Endometrium (tissue), 2 donors: Measurements from ENCODE around the gene FHAD1.

ENCODE experiments used
- FAIRE-seq: peaks from 2 replicates; lab custom pipeline; 2012; peaks lifted over from hg19 to GRCh38; lab: Jason Lieb, UNC
- donor health status: control.
- donor health status: control.

Gene FHAD1

DNA sequence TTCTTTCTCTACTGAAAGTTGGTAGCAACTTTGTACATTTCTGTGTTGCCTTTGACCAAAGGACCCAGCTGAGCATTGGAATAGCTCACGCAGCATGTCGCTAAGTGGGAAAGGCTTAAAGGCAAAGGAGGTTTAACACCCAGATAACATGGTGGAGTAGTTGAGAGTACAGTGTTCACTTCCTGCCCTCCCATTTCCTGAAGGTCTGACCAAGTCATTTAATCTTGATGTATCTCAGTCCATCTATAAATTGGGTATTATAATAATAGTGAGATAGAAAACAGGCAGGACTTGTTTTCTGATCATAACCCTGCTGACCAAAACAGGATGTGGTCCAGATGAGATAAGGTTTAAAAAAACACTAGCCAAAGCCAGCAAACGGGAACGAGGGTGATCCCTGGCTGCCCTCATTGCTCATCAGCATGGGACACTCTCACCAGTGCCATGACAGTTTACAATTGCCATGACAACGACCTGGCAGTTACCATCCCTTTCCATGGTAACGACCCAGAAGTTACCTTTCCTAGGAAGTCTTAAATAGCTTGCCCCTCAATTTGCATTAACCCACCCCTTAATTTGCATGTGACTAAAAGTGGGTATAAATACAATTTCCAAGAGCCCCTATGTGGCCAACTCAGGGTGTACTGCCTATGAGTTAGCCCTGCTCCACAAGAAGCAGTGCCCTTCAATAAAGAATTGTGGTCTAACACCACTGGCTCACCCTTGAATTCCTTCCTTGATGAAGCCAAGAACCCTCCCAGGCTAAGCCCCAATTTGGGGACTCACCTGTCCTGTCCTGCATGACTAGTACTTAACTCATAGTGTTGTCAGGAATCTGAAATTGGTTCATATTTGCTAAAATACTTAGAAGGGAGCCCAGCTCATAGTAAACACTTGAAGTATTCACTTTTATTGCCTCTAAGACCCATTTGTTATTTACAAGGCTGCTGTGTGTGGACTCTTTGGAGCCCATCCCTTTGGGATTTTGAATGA is 28.4 kb upstream of the FHAD1 start:
- no peak for FAIRE-seq

- FAIRE-seq: no peak
Observed at GRCh38 chr1:15219280-15220023, 27.6 kb upstream of the FHAD1 start.

DNA sequence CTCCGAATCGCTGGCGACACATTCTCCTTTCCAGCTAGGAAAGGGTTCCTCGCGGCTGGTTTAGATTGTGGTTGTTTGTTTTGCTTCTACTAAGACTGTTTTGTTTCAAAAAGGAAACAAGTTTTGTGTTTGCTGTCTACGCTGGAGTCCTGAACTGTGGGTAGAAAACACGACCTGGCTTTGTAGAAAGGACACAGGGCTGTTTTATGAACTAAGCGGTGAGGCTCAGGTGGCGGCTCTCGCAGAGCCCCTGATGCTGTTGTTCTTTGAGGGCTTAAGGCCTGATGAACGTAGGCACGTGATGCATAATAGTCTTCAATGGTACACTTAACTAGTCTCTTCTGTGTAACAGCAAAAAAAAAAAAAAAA is 27.0 kb upstream of the FHAD1 start:
- FAIRE-seq: no peak

DNA sequence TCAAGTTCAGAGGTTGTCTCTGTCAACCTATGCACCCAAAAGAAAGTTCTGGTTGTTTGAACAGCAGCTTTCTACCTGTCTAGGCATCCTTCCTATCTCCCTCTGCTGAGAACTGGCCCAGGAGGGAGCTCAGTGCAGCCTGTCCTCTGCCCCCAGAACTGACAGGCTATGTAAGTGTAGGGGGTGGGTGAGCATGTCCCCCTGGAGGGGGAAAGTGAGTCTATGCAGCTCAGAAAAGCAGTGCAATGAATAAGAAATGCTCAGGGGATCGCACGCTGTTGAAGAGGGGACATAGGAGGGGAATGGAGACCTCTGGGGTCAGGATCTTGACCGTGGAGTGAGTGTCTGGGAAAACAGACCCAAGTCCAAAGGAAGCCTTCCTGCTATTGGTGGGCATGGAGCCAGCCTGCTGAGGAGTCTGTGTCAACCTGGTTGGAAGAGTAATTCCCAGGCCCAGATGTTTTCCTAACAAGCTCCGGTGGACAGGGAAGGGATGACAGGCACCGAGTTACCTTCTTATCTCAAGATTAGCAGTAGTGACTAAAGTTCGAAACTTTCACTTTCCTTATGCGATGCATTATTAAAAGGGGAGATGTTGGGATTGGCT is 26.1 kb upstream of the FHAD1 start:
- FAIRE-seq: no peak

- no peak for FAIRE-seq
Observed at GRCh38 chr1:15222653-15223303, 24.2 kb upstream of the FHAD1 start.

DNA sequence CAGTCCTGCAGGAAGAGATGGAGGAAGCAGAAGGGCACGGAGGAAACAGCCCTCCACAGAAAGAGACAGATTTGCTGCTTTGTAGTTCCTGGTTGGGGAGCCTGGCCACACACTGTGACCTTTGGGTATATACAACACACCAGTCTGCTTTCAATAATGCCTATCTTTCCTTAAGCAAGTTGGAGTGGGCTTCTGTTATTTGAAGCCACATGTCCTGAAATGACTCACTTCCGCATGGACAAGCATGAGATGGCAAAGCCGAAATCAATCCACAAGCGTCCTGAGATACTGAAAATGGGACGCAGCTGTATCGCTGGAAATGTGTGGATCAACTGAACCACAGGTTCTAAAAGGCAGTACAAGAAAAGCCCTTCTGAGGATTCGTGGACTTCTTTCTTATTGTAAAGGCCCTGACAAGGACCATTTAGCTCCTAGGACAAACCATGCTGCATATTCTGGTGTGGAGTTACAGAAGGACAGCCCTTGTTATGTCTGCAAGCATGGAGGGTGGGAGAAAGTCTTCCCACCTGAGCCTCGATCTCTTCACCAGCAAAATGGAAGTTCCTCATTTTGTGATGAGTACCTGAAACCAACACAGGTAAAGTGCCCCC is 22.7 kb upstream of the FHAD1 start:
- FAIRE-seq: no peak

- FAIRE-seq: no peak
Observed at GRCh38 chr1:15224974-15225373, 22.0 kb upstream of the FHAD1 start.

GRCh38 chr1:15225461-15225860 is 21.6 kb upstream of the FHAD1 start:
- no peak for FAIRE-seq

DNA sequence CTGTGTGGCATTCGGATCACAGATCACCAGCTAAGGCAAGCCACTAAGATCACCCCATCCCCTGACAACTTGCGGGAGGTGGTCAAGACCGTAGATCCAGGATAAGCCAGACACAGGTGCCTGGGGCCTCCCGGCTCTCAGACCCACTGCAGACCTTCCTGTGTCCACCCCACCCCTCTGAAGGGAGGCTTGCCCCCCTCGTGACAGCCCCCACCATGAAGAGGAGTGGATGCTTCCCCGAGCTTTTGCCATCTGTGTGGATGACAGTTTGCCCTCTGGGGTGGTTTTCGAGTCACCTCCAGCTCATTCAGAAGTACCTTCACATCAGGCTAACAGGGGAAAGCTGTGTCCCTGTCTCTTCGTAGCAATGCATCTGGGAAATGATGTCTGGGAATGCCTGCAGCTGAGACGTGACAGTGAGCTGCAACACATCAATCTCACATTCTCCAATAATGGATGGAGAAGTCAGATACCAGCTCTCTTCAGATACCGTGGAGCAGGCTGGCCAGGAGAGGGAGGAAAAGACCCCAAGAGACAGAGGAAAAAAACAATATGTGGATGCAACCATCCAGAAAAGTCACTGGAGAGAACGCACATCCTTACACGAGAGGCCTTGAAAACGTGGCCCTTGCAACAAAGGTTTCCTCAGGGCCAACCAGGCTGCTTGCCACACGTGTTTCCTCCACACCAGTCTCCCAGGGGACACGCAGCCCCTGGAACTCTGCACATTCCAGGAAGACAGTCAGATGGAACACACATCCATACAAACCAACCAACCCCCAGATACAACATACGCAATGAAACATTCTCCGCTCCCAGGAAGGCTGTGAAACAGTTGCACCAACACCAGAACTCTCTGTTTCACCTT is 20.4 kb upstream of the FHAD1 start:
- FAIRE-seq: no peak

DNA sequence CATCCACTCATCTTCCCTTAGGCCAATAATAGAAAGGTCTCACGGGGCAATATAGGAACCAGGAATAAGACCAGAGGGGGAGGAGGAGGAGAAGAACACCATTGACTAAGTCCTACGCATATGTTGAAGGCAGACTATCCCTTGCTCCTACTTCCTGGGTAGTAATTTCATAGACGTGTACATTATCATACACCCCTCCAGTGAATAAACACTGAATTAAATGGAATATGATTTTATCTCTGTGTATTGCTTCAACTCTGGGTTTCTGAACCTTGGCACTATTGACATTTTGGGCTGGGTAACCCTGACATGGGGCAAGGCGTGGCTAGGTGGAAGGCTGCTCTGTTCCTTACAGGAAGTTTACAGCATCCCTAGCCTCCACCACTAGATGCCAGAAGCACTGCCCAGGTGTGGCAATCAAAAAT is 17.3 kb upstream of the FHAD1 start:
- FAIRE-seq: no peak

DNA sequence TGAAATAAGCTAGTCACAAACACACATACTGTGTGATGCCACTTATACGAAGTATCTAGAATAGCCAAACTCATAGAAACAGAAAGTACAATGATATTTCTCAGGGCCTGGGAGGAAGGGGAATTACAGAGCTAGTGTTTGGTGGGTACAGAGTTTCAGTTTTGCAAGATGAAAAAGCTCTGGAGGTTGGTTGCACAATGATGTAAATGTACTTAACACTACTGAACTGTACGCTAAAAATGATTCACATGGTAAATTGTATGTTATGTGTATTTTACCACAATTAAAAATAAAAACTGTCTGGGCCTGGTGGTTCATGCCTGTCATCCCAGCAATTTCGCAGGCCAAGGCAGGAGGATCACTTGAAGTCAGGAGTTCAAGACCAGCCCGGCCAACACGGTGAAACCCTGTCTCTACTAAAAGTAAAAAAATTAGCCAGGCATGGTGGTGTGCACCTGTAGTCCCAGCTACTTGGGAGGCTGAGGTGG is 15.3 kb upstream of the FHAD1 start:
- FAIRE-seq: no peak

DNA sequence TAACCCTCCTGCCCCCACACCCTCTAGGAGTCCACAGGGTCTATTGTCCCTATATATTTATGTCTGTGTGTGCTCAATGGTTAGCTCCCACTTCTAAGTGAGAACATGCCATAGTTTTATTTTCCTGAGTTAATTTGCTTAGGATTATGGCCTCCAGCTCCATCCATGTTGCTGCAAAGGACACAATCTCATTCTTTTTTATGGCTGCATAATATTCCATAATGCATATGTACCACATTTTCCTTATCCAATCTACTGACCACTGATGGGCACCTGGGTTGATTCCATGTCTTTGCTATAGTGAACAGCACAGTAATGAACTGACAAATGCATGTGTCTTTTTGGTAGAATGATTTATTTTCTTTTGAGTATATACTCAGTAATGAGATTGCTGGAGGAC is 13.3 kb upstream of the FHAD1 start:
- no peak for FAIRE-seq

GRCh38 chr1:15236321-15236721 is 10.7 kb upstream of the FHAD1 start:
- FAIRE-seq: no peak

- no peak for FAIRE-seq
Observed at GRCh38 chr1:15236746-15237145, 10.3 kb upstream of the FHAD1 start.

DNA sequence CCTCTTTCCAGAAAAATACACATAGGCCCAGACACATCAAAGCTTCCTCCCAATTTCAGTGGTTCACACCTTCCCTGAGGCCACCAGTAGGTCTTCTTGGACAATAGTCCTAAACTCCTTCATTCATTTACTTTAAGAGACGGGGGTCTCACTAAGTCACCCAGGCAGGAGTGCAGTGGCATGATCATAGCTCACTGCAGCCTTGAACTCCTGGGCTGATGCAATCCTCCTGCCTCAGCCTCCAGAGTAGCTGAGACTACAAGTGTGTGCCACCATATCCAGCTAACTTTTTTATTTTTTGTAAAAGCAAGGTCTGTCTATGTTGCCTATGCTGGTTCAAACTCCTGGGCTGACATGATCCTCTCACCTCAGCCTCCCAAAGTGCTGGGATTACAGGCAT is 8.2 kb upstream of the FHAD1 start:
- FAIRE-seq: no peak

- FAIRE-seq: no peak
Observed at GRCh38 chr1:15242766-15243165, 4.3 kb upstream of the FHAD1 start.

- no peak for FAIRE-seq
Observed at GRCh38 chr1:15243275-15244043, 3.6 kb upstream of the FHAD1 start.

- no peak for FAIRE-seq
Observed at GRCh38 chr1:15244813-15245212, 2.2 kb upstream of the FHAD1 start.

- no peak for FAIRE-seq
Observed at GRCh38 chr1:15245593-15246360, 1.2 kb upstream of the FHAD1 start.
